Activated naive CD8-positive, alpha-beta T cell treated with anti-CD3 and anti-CD28 coated beads, Interleukin-2, amount 10 ng/mL, durations not matched to agents 7 days and 5 days (primary cell): ENCODE data around the gene TAL2. TPM values are rescaled to one million over a fixed set of nuclear protein-coding genes. Genes with fewer than 3 reads are reported as not detected.

Source experiments
- ATAC-seq: fragments of 150-1000 bp; cut with Tn5 transposase; one replicate; pipeline ENCODE4 v1.10.0; 2021; ENCODE audit warnings: low read depth, moderate library complexity
- POLR2A ChIA-PET: fragments of 350-600 bp; sonication (Branson Sonifier 250); formaldehyde crosslinking; loops from one replicate; lab custom pipeline; 2021; ENCODE audit warnings: antibody characterized with exemption; lab: Charles Lee
- DNase-seq: peaks from one replicate; pipeline ENCODE4 v3.0.0; 2021
- H3K27ac Mint-ChIP-seq: one replicate; pipeline ENCODE4 v1.8.0; 2022; ENCODE audit warnings: mild to moderate bottlenecking, mixed read lengths
- H3K27me3 Mint-ChIP-seq: one replicate; pipeline ENCODE4 v1.8.0; 2022; ENCODE audit warnings: mild to moderate bottlenecking, moderate library complexity, mixed read lengths
- H3K36me3 Mint-ChIP-seq: one replicate; pipeline ENCODE4 v1.8.0; 2021; ENCODE audit warnings: mild to moderate bottlenecking, mixed read lengths
- H3K4me1 Mint-ChIP-seq: one replicate; pipeline ENCODE4 v1.8.0; 2021; ENCODE audit warnings: mixed read lengths
- H3K4me3 Mint-ChIP-seq: one replicate; pipeline ENCODE4 v1.8.0; 2022; ENCODE audit warnings: mild to moderate bottlenecking, moderate library complexity, mixed read lengths
- H3K9me3 Mint-ChIP-seq: one replicate; pipeline ENCODE4 v1.8.0; 2021; ENCODE audit warnings: mixed read lengths
- total RNA-seq, 2 experiments: library from RNA; stranded (reverse); gene quantifications; one replicate each; pipeline ENCODE4 v1.2.3, GENCODE V29; 2021

The TAL2 gene
- total RNA-seq, 2 experiments from 2014 or later: not detected

DNA sequence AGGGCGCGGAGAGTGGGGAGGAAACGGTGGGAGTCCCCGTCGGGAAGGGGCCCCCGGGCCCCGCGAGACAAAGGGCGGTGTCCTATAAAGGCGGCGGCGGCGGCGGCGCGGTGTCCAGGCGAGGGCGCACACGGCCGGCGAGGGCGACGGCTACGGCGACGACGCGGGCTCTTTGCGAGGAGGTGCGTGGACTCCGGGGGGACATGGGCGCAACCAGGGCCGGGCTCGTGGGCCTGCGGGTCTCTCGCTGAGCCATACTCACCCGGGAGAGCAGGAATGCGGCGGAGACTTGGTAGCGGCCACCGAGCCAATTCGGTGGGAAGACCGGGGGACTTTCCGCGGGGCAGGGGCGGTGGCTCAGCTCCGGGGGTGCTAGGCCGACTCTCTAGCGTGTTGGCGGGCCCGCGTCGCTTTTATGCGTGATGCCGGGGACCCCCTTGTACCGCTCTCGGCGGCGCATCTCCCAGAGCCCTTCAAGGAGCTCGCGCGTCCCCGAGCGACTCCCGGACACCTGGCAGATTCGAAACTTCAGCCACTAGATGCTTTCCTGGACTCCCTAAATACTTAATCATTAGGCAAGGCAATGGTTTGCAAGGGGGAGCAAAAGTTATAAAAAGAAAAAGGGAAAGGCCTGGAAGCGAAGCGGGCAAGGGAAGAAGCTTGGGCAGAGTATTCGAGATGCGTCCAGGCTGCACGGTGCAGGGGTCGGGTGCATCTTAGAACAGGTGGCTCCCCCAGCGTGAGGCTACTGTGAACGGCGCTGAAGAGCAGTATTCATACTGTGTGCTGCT, 5.9 kb upstream of the TAL2 start:
- POLR2A ChIA-PET: no interaction called here
- ATAC-seq: peak; percentile 58

GRCh38 chr9:105658351-105658750, 3.9 kb upstream of the TAL2 start:
- peaks cover 38% of the 10 kb centered on the region for H3K27me3 Mint-ChIP-seq
- H3K36me3 Mint-ChIP-seq: peaks cover 2% of the 10 kb centered on the region
- ATAC-seq (no peak), DNase-seq (no peak)
- H3K27ac Mint-ChIP-seq: no peak overlapping the region
- POLR2A ChIA-PET: no interaction called here
- peaks cover 7% of the 10 kb centered on the region for H3K4me1 Mint-ChIP-seq
- no peak overlapping the region for H3K4me3 Mint-ChIP-seq
- H3K9me3 Mint-ChIP-seq: no peaks in the 10 kb centered on the region

More for the DNA sequence above, 5.9 kb upstream of the TAL2 start:
- H3K9me3 Mint-ChIP-seq: no peaks in the 10 kb centered on the region
- no peak overlapping the region for H3K27ac Mint-ChIP-seq
- peaks cover 38% of the 10 kb centered on the region for H3K27me3 Mint-ChIP-seq
- H3K4me1 Mint-ChIP-seq: peaks cover 7% of the 10 kb centered on the region
- peak overlapping the region; percentile 81 for H3K4me3 Mint-ChIP-seq
- peaks cover 2% of the 10 kb centered on the region for H3K36me3 Mint-ChIP-seq
- peak; percentile 46 for DNase-seq

DNA sequence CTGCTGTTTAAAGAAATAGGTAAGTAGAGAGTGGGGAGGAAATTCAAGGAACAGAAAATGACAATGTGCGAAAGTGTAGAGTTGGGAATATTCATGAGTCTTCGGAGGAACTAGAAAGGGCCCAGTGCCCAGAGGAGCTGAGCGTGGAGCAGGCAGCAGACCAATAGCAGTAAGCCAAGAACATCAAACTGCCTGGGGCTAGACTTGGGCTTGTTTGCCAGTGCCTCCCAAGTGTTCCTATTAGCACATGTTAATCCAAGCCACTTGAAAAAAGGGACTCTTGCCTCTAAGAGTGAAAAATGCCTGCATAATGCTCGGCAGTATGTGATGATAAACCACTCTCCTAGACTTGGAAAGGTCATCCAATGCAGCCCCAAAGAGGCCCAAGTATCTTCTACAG, 1.2 kb upstream of the TAL2 start:
- Mint-ChIP-seq H3K4me1 (peaks cover 5% of the 10 kb centered on the region), H3K9me3 (no peaks in the 10 kb centered on the region)

DNA sequence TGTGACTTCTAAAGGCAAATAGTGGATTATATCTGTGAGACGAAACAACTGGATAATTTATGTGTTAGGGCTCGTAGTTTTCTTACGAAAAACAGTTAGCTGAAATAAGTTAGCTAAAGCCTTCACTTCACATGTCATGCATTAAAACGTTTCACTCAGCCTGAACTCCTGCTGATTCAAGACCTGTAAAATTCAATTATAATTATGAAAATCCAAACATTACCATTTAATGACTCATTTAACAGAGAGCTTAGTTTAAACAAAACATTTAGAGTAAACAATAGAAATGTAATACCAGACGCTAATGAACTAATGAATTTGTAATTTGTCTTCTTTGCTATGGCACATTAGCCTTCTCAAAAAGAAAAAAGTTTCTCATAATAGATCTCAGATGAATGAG, 1.7 kb downstream of the TAL2 start:
- ATAC-seq: no peak
- H3K27ac Mint-ChIP-seq: no peak overlapping the region
- H3K4me3 Mint-ChIP-seq: no peak overlapping the region

More for the DNA sequence above, 1.2 kb upstream of the TAL2 start:
- ATAC-seq (no peak), DNase-seq (no peak)
- peaks cover 24% of the 10 kb centered on the region for H3K27me3 Mint-ChIP-seq
- POLR2A ChIA-PET: no interaction called here
- no peak overlapping the region for H3K27ac Mint-ChIP-seq
- no peak overlapping the region for H3K4me3 Mint-ChIP-seq
- no peaks in the 10 kb centered on the region for H3K36me3 Mint-ChIP-seq

GRCh38 chr9:105667867-105668266, 5.6 kb downstream of the TAL2 start:
- Mint-ChIP-seq H3K27ac (no peak overlapping the region), H3K36me3 (no peaks in the 10 kb centered on the region), H3K27me3 (no peaks in the 10 kb centered on the region), H3K9me3 (no peaks in the 10 kb centered on the region), H3K4me1 (no peaks in the 10 kb centered on the region), H3K4me3 (no peak overlapping the region)
- POLR2A ChIA-PET: no interaction called here
- DNase-seq (no peak), ATAC-seq (no peak)

More for the DNA sequence above, 1.7 kb downstream of the TAL2 start:
- Mint-ChIP-seq H3K27me3 (no peaks in the 10 kb centered on the region), H3K4me1 (no peaks in the 10 kb centered on the region), H3K9me3 (no peaks in the 10 kb centered on the region), H3K36me3 (no peaks in the 10 kb centered on the region)
- POLR2A ChIA-PET: no interaction called here
- DNase-seq: no peak

DNA sequence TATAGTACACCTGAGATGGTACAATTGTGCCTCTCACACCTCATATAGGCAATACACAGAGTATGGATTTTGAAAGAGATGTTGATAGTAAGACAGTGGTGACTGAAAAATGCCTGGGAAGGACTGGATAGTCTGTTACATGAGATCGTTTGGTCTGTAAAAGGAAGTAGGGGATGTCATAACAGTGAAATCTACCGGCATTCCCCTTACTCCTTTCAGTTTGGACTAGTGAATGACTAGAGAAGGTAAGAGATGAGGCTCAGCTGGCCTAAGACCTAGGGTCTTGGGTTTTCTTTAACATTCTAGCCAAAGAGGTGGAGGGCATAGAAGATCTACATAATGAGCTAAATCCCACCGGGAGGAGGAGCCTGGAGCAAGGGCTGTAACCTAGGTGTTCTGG, 8.1 kb downstream of the TAL2 start:
- no peaks in the 10 kb centered on the region for H3K27me3 Mint-ChIP-seq
- H3K27ac Mint-ChIP-seq: no peak overlapping the region

DNA sequence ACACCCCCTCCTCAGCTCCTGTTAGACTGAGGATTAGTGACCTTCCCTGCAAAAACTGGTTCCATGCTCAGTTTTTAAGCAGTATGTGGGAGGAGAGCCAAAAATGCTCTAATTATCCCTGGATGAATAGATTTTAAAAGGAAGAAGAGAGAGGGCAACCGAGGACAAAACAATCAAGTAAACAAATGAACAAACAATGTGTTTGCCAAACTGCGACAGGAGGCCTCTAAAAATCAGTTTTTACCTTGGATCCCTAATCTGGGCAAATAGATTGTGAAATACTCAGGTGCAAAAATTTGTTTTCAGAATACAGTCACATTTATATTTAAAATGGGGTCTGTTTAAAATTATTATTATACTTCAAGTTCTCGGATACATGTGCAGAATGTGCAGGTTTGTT, 8.5 kb downstream of the TAL2 start:
- POLR2A ChIA-PET: no interaction called here
- no peaks in the 10 kb centered on the region for H3K9me3 Mint-ChIP-seq
- no peak overlapping the region for H3K27ac Mint-ChIP-seq
- no peaks in the 10 kb centered on the region for H3K36me3 Mint-ChIP-seq
- ATAC-seq (no peak), DNase-seq (no peak)
- no peaks in the 10 kb centered on the region for H3K4me1 Mint-ChIP-seq
- no peaks in the 10 kb centered on the region for H3K27me3 Mint-ChIP-seq
- H3K4me3 Mint-ChIP-seq: no peak overlapping the region

More for the DNA sequence above, 8.1 kb downstream of the TAL2 start:
- no peaks in the 10 kb centered on the region for H3K36me3 Mint-ChIP-seq
- no peak overlapping the region for H3K4me3 Mint-ChIP-seq
- no peak for DNase-seq
- ATAC-seq: no peak
- H3K4me1 Mint-ChIP-seq: no peaks in the 10 kb centered on the region
- no peaks in the 10 kb centered on the region for H3K9me3 Mint-ChIP-seq
- POLR2A ChIA-PET: no interaction called here

DNA sequence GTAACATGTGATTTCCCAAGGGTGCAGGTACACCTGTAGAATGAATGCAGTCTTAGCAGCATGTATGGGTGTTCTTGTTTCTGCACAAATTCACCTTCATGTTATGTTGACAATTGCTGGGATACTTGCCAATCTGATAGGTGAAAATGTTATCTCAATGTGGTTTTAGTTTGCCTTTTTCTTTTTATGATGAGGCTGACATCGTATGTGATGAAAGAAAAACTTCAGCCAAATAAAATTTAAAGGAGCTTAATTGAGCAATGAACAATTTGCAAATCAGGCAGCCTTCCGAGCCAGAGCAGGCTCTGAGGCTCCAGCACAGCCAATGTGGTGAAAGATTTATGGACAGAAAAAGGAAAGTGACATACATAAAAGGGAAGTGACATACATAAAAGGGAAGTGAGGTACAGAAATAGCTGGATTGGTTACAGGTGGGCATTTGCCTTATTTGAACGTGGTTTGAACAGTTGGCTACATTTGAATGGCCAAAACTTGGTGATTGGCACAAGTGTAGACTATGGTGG, 10.5 kb downstream of the TAL2 start:
- no peak overlapping the region for H3K27ac Mint-ChIP-seq
- no peaks in the 10 kb centered on the region for H3K36me3 Mint-ChIP-seq
- no peak overlapping the region for H3K4me3 Mint-ChIP-seq
- no peaks in the 10 kb centered on the region for H3K9me3 Mint-ChIP-seq
- H3K27me3 Mint-ChIP-seq: peaks cover 2% of the 10 kb centered on the region
- DNase-seq (no peak), ATAC-seq (no peak)
- POLR2A ChIA-PET: no interaction called here
- H3K4me1 Mint-ChIP-seq: no peaks in the 10 kb centered on the region

DNA sequence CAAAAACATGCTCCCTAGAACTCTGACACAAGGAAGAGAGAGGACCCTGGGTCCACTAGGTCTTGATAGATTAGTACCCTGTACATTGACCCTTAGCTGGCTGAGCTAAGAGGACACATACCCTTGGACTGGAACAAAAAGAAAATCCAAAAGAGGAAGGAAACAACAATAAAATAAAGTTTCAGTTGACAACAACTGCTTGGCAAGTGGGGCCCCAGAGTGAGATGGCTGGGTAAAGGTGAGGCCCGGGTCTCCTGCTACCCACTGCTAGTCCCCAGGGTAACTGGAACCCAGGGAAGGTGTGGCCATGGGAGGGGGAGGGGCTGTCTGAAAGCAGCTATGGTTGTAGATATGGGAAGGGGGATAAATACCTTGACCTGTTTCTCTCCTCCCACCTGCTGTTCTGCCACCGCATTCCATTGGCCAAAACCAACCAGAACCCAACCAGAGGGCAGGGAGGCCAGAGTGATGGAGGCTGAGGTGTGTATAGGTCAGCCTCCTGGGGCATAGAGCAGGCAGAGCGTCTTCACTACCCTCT, 11.7 kb downstream of the TAL2 start:
- ATAC-seq (no peak), DNase-seq (no peak)
- Mint-ChIP-seq H3K36me3 (no peaks in the 10 kb centered on the region), H3K27ac (no peak overlapping the region), H3K4me3 (no peak overlapping the region), H3K9me3 (no peaks in the 10 kb centered on the region), H3K4me1 (no peaks in the 10 kb centered on the region), H3K27me3 (peaks cover 2% of the 10 kb centered on the region)
- POLR2A ChIA-PET: no interaction called here

- Mint-ChIP-seq H3K4me1 (no peaks in the 10 kb centered on the region), H3K27me3 (peaks cover 2% of the 10 kb centered on the region), H3K9me3 (no peaks in the 10 kb centered on the region), H3K4me3 (no peak overlapping the region), H3K36me3 (no peaks in the 10 kb centered on the region), H3K27ac (no peak overlapping the region)
- no peak for DNase-seq
- ATAC-seq: no peak
- POLR2A ChIA-PET: no interaction called here
Measured at GRCh38 chr9:105676351-105676923, 14.2 kb downstream of the TAL2 start.

DNA sequence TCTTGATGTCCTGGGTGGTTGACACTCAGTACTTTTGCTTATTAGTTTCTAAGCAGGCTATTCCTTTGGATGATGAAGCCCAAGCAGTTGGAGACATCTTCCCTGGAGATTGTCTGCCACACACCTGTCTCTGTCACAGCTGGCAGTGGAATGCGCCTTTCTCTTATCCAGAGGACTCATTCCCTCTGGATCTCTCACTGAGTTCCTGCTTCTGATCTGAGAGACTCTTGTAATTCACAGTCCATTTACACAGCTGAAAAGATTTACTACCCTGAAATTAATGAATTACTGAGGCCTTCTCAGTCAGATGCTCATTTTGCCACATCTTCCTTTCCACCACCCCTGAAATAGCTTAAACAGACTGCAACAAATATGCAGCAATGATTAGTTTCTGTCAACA, 15.9 kb downstream of the TAL2 start:
- no peak for DNase-seq
- Mint-ChIP-seq H3K4me3 (no peak overlapping the region), H3K36me3 (no peaks in the 10 kb centered on the region), H3K27ac (no peak overlapping the region), H3K9me3 (no peaks in the 10 kb centered on the region), H3K4me1 (no peaks in the 10 kb centered on the region), H3K27me3 (peaks cover 2% of the 10 kb centered on the region)
- POLR2A ChIA-PET: no interaction called here
- no peak for ATAC-seq

DNA sequence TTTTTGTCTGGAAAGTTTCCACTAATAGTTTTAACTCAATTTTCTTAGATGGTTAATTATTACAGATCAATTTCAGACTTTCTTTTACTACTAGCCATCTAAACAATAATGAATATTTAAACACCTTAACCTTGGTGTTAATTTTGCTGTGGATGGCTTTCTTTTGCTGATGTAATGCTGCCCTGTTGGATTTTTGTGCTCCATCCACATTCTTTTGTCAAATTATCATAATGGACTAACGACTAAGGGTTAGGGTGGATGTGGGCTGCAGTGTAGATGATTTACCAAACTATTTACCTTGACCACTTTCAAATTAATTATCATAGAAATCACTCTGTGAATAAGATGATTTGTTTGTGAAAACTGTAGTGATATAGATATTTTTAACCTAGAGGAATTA, 16.5 kb downstream of the TAL2 start:
- Mint-ChIP-seq H3K36me3 (no peaks in the 10 kb centered on the region), H3K4me1 (no peaks in the 10 kb centered on the region), H3K4me3 (no peak overlapping the region), H3K27me3 (peaks cover 2% of the 10 kb centered on the region), H3K9me3 (no peaks in the 10 kb centered on the region), H3K27ac (no peak overlapping the region)
- DNase-seq: no peak
- no peak for ATAC-seq
- POLR2A ChIA-PET: no interaction called here

GRCh38 chr9:105679257-105680022, 17.2 kb downstream of the TAL2 start:
- Mint-ChIP-seq H3K4me1 (no peaks in the 10 kb centered on the region), H3K36me3 (no peaks in the 10 kb centered on the region), H3K27me3 (peaks cover 2% of the 10 kb centered on the region), H3K27ac (no peak overlapping the region), H3K9me3 (no peaks in the 10 kb centered on the region), H3K4me3 (no peak overlapping the region)
- DNase-seq (no peak), ATAC-seq (no peak)
- POLR2A ChIA-PET: no interaction called here
